AG04449 (cell line): ENCODE data around the gene LPCAT2.

Source experiments
- CTCF ChIA-PET: fragments of 350-600 bp; formaldehyde crosslinking; extraction: SDS; loops from one replicate; lab custom pipeline; 2021; ENCODE audit warnings: antibody characterized with exemption; lab: Yijun Ruan, JAX
- POLR2A ChIA-PET: fragments of 400-600, 350-600 bp; formaldehyde crosslinking; extraction: SDS; loops from one replicate; lab custom pipeline; 2020; ENCODE audit warnings: antibody characterized with exemption, inconsistent platforms; lab: Yijun Ruan, JAX
- DNase-seq: peaks from one replicate; pipeline ENCODE4 v3.0.0-alpha.2; 2010; ENCODE audit warnings: low read depth, low spot score
- H3K4me3 ChIP-seq: 2 replicates; pipeline ENCODE4 v1.5.1; 2011; ENCODE audit warnings: low read depth, mild to moderate bottlenecking, control low read depth, low read length
- CTCF ChIP-seq: IDR thresholded peaks from one replicate; pipeline ENCODE4 v1.5.1; 2011; ENCODE audit warnings: mild to moderate bottlenecking, moderate library complexity, low read length, control low read depth, inconsistent platforms; ENCODE audit not compliant: insufficient read depth; ENCODE audit errors: missing control alignments

Gene LPCAT2

GRCh38 chr16:55499281-55499680 is 9.6 kb upstream of the LPCAT2 start:
- CTCF ChIA-PET = interaction anchor here (0.9 to 5.2 kb wide), 6 partner anchors 11 to 203 kb away, joined by 3 to 21 read pairs (median 6); no protein-coding TSS in a partner anchor

GRCh38 chr16:55499951-55500529 is 8.8 kb upstream of the LPCAT2 start:
- H3K4me3 ChIP-seq = no peak overlapping the region
- peak; percentile 99 for DNase-seq
- no peak for TF ChIP-seq CTCF
- ChIA-PET POLR2A (interaction anchor here (0.7 to 2.9 kb wide), 13 partner anchors 10 to 41 kb away, joined by 3 to 34 read pairs (median 6); partner anchors contain the start of gene MMP2), CTCF (interaction anchor here (0.6 to 5.6 kb wide), 10 partner anchors 10 to 202 kb away, joined by 3 to 44 read pairs (median 7); no protein-coding TSS in a partner anchor)

More at GRCh38 chr16:55499281-55499680, 9.6 kb upstream of the LPCAT2 start:
- POLR2A ChIA-PET = interaction anchor here (0.9 to 2.9 kb wide), 11 partner anchors 9 to 42 kb away, joined by 3 to 34 read pairs (median 6); partner anchors contain the start of gene MMP2
- no peak for TF ChIP-seq CTCF
- DNase-seq = no peak
- H3K4me3 ChIP-seq = no peak overlapping the region

GRCh38 chr16:55500530-55501011 is 8.3 kb upstream of the LPCAT2 start:
- no peak for DNase-seq
- CTCF ChIA-PET = interaction anchor here (0.6 to 5.6 kb wide), 12 partner anchors 8 to 202 kb away, joined by 3 to 44 read pairs (median 7); no protein-coding TSS in a partner anchor

GRCh38 chr16:55501549-55502322 is 7.1 kb upstream of the LPCAT2 start:
- POLR2A ChIA-PET = interaction anchor here (0.7 to 2.8 kb wide), 3 partner anchors 7 to 30 kb away, joined by 3 to 31 read pairs (median 3); partner anchors contain the start of gene MMP2
- CTCF ChIA-PET = interaction anchor here (0.8 to 5.6 kb wide), 18 partner anchors 8 to 200 kb away, joined by 3 to 44 read pairs (median 6); no protein-coding TSS in a partner anchor
- no peak for DNase-seq

More at GRCh38 chr16:55500530-55501011, 8.3 kb upstream of the LPCAT2 start:
- H3K4me3 ChIP-seq = no peak overlapping the region
- POLR2A ChIA-PET = interaction anchor here (0.7 to 2.9 kb wide), 10 partner anchors 9 to 36 kb away, joined by 3 to 34 read pairs (median 7); partner anchors contain the start of gene MMP2
- no peak for TF ChIP-seq CTCF

GRCh38 chr16:55502801-55503366 is 6.0 kb upstream of the LPCAT2 start:
- CTCF ChIA-PET = interaction anchor here (0.8 to 5.6 kb wide), 11 partner anchors 10 to 201 kb away, joined by 3 to 44 read pairs (median 5); no protein-coding TSS in a partner anchor
- TF ChIP-seq CTCF = no peak
- H3K4me3 ChIP-seq = no peak overlapping the region
- DNase-seq = no peak
- POLR2A ChIA-PET = interaction anchor here (0.7 to 1.1 kb wide), 2 partner anchors 9 to 31 kb away, joined by 3 read pairs; no protein-coding TSS in a partner anchor

More at GRCh38 chr16:55501549-55502322, 7.1 kb upstream of the LPCAT2 start:
- H3K4me3 ChIP-seq = no peak overlapping the region
- TF ChIP-seq CTCF = peak; percentile 33
